GM21526 (cell line): ENCODE measurements around the gene FCGR1A.
A peak's percentile ranks its signal among the peaks of the same experiment; 100 is the strongest.
"Not testable (repeated sequence)": the region's sequence is repeated elsewhere in the genome, so short reads cannot be mapped to it uniquely, and the experiment has no call there.

Source experiments
- ATAC-seq: cut with Tn5 transposase; IDR thresholded peaks from one replicate; pipeline ENCODE4 v1.9.1; 2021; ENCODE audit warnings: moderate library complexity; ENCODE audit not compliant: unreplicated experiment, low FRiP score

Gene FCGR1A

DNA sequence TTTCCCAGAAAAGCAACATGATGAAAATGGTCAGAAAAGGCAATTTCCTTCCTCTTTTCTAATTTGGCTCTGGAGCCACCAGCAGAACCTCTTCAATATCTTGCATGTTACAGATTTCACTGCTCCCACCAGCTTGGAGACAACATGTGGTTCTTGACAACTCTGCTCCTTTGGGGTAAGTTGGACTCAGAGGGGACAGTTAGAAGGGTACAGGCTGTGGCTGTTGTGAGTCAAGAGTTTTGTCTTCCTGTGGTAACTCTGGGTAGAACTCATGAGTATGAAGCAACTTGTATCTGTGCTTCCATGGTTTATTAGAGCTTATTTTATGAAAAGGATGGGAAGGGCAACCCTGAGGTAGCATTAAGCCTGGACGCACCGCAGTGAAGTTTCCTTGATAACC, at the start of gene FCGR1A:
TSS of gene FCGR1A (plus strand) at position 95 of the 400 bp plus-strand sequence. CDS start at position 145, 50 bp downstream.
- ATAC-seq = not testable (repeated sequence)

DNA sequence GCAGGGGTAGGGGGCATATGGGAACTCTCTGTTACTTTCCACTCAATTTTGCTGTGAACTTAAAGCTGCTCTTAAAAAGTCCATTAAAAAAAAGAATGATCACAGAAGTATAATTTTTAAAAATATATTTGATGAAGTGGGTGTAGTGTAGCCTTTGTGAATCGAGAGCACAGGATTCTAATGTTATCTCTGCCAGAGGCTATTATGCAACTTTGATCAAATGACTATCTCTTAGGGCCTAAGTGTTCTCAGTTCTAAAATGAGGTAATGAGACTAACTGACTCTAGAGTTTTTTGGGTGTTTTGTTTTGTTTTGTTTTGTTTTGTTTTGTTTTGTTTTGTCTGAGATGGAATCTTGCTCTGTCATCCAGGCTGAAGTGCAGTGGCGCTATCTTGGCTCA, 49.7 kb upstream of the FCGR1A start:
- ATAC-seq = not testable (repeated sequence)

DNA sequence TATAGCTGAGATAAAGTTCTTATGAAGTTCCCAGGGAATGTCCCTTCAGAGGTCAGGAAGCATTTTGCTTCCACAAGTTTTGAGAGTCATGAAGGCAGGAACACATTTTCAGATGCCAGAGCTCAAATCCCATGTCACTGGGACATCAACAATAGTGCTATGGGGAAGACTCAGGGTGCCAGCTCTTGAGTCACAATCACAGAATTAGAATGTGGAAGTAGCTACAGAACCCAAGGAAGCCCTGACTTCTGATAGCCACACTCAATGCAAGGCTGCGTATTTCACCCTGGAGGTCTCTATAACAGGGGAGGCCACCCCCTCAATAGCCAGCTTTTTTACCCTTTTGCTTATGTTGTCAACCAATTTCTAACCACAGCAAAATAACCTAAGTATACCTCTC, 47.8 kb upstream of the FCGR1A start:
- not testable (repeated sequence) for ATAC-seq

- not testable (repeated sequence) for ATAC-seq
Observed at GRCh38 chr1:149740148-149740581, 42.3 kb upstream of the FCGR1A start.

GRCh38 chr1:149740590-149741230, 41.8 kb upstream of the FCGR1A start:
- not testable (repeated sequence) for ATAC-seq

DNA sequence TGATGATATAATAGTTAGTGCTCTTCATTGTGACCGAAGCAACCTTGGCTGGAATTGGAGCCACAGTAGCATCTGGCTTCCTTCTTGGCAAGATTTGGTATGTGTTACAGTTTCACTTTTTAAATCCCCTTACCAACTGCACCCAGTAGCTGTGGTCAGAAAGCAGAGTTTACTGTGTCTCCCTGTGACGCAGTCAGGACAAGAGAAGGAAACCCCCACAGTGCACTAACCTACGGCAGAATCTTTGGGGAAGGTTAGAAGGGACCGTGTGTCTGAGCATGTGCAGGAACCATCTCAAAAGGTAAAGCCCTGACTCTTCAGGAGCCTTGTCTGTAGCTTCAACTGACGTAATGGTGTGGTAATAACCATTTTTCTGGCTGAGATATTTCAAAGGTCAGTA, 40.6 kb upstream of the FCGR1A start:
- not testable (repeated sequence) for ATAC-seq

- ATAC-seq = not testable (repeated sequence)
Observed at GRCh38 chr1:149746463-149747356, 35.8 kb upstream of the FCGR1A start.

GRCh38 chr1:149747359-149748143, 34.9 kb upstream of the FCGR1A start:
- ATAC-seq = not testable (repeated sequence)

- not testable (repeated sequence) for ATAC-seq
Observed at GRCh38 chr1:149748144-149748500, 34.4 kb upstream of the FCGR1A start.

DNA sequence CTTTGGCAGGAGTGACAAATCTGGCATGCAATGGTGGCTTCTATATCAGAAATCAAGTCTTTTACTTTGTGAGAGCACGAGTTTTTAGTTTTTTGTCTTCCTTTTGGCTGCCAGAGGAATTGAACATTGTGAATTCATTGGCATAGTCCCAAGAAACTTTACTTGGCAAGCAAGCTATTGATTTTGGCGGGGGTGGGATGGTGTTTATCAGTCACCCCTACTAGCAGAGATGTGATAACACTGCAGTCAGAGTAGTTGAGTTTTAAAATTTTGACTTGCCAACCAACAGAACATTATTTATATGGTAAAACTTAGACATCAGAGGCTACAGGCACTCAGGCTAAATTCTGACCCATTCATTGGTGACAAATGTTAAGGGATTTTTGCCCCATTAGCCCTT, 31.9 kb upstream of the FCGR1A start:
- ATAC-seq = not testable (repeated sequence)

DNA sequence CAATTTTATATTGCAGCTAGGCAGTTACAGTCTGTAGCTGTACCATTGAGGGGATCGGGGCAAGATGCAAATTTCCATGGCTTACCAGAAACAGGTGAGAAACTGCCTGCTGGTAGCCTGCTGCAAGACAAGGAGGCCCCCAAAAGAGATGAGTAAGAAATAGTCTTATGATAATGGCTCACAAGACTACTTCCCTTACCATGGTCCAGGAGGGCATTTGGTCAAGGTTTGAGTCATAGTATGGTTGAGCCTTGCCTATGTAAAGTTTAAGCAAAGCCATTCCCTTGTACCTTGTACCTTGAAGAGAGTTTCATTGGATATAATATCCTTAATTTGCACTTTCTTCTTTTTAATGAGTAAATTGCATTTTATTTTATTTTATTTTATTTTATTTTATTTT, 30.3 kb upstream of the FCGR1A start:
- not testable (repeated sequence) for ATAC-seq

DNA sequence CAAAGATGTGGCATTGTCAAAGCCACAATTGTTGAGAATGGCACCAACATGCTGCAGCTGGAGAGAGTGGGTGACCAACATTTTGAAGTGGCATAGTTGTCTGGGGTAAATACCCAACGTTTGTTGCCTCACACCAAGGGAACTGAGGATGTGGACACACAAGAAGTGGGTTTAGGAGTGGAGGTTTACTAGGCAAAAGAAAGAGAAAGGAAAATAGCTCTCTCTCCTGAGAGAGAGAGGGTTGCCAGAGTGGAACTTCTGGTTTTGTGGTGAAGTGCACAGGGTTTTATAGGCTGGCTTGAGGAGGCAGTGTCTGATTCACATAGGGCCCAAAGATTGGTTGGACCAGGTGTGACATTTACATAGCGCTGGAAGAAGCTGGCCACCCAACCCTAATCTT, 29.0 kb upstream of the FCGR1A start:
- ATAC-seq = not testable (repeated sequence)

GRCh38 chr1:149755294-149755693, 27.2 kb upstream of the FCGR1A start:
- ATAC-seq = not testable (repeated sequence)

GRCh38 chr1:149762294-149762693, 20.2 kb upstream of the FCGR1A start:
- not testable (repeated sequence) for ATAC-seq

- not testable (repeated sequence) for ATAC-seq
Observed at GRCh38 chr1:149764087-149764800, 18.2 kb upstream of the FCGR1A start.

- not testable (repeated sequence) for ATAC-seq
Observed at GRCh38 chr1:149766241-149766640, 16.3 kb upstream of the FCGR1A start.

- ATAC-seq = not testable (repeated sequence)
Observed at GRCh38 chr1:149769216-149769615, 13.3 kb upstream of the FCGR1A start.

- ATAC-seq = not testable (repeated sequence)
Observed at GRCh38 chr1:149770661-149771060, 11.8 kb upstream of the FCGR1A start.

DNA sequence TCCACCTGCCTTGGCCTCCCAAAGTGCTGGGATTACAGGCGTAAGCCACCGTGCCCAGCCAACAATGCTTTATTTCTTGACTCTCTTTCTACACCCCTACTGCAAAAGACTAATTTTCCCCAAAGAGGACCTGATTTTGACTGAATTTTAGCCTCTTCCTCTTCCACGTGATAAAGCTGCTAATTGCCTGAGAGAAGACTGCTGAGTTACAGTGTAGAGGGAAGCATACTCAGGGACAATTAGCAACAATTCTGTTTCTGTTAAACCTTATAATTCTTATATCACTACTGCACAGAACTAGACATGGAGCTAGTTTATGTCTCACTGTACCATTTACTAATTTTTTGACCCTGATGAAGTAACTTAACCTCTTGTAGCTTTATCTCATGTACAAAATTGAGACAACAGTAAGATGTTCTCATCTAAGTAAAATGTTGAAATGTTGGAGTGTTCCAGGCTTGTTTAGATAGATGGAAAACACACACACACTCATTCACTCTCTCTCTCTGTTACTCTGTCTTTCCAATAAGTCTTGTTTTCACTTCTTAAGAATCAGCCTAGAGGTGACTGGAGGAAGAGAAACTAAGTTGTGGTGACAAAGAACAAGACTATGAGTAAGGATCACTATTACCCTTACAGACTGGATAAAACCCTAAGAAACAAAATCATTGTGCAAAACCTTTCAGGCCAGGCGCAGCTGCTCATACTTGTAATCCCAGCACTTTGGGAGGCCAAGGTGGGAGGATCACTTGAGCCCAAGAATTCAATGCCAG, 10.7 kb upstream of the FCGR1A start:
- peak; percentile 82 for ATAC-seq
